HepG2 (cell line): ENCODE measurements around the gene MYOZ3. TPM values are rescaled to one million over a fixed set of nuclear protein-coding genes. Genes with fewer than 3 reads are reported as not detected.

Experiments
- ATAC-seq: fragments of 200-7000 bp; cut with Tn5 transposase; 3 replicates; pipeline ENCODE4 v1.9.1; 2020; ENCODE audit warnings: mild to moderate bottlenecking, moderate library complexity
- BruUV-seq: library from RNA; stranded (reverse); fragments of 400-500 nt; replicated peaks from 2 replicates; lab custom pipeline; 2021; lab: Mats Ljungman, UMichigan
- CTCF ChIA-PET: fragments of 300-600 bp; formaldehyde crosslinking; extraction: SDS; loops from one replicate; lab custom pipeline; 2021; ENCODE audit warnings: low total read pairs, inconsistent platforms, low intra/inter-chr PET ratio; lab: Yijun Ruan, JAX
- POLR2A ChIA-PET: fragments of 350-600 bp; sonication (Branson Sonifier 250); formaldehyde crosslinking; loops from one replicate; lab custom pipeline; 2020; ENCODE audit warnings: antibody characterized with exemption, inconsistent platforms; lab: Yijun Ruan, JAX
- DNase-seq: peaks from one replicate; pipeline ENCODE4 v3.0.0-alpha.2; 2015; ENCODE audit warnings: low spot score
- FAIRE-seq: peaks from 3 replicates; lab custom pipeline; 2011; peaks lifted over from hg19 to GRCh38; lab: Jason Lieb, UNC
- H2AFZ ChIP-seq: one replicate; pipeline ENCODE4 v1.6.1; 2011; ENCODE audit warnings: low read length, inconsistent platforms
- H3K27ac ChIP-seq: fragments of 300-600 bp; 3 replicates; pipeline ENCODE4 v1.8.0; 2011; ENCODE audit warnings: mixed run types, mild to moderate bottlenecking, mixed read lengths, low read length, inconsistent platforms; ENCODE audit not compliant: insufficient read depth; ENCODE audit errors: extremely low read length
- H3K27me3 ChIP-seq, 2 experiments: fragments of 200-600 bp in 1 of 2; 2 replicates in 1 of 2; 3 replicates in 1 of 2; pipeline versions ENCODE4 v1.6.0 to v1.8.0; 2011; ENCODE audit warnings: low read length in 2 of 2, mild to moderate bottlenecking in 2 of 2, moderate library complexity in 2 of 2, inconsistent platforms in 1 of 2; ENCODE audit not compliant: insufficient read depth in 2 of 2, control insufficient read depth in 1 of 2
- H3K36me3 ChIP-seq, 2 experiments: fragments of 200-600 bp in 1 of 2; replicated peaks in 1 of 2; 2 replicates in 1 of 2; 3 replicates in 1 of 2; pipeline versions ENCODE4 v1.5.1 to v1.8.0; 2011; ENCODE audit warnings: low read length in 2 of 2, inconsistent platforms in 1 of 2; ENCODE audit not compliant: insufficient read depth in 2 of 2, control insufficient read depth in 1 of 2
- H3K4me1 ChIP-seq: 2 replicates; pipeline ENCODE4 v1.5.1; 2012; ENCODE audit warnings: low read length, inconsistent platforms; ENCODE audit not compliant: insufficient read depth
- H3K4me2 ChIP-seq: 2 replicates; pipeline ENCODE4 v1.6.0; 2011; ENCODE audit warnings: low read depth, low read length, inconsistent platforms
- H3K4me3 ChIP-seq, 3 experiments: fragments of 200-600 bp in 1 of 3; sonication (generic), shearing (Covaris generic) in 1 of 3; replicated peaks in 1 of 3; 2 replicates each; pipeline ENCODE4 v1.5.1; 2011 to 2016; ENCODE audit warnings: low read length in 3 of 3, inconsistent platforms in 2 of 3, low read depth in 2 of 3, mild to moderate bottlenecking in 2 of 3, control low read depth in 1 of 3, mixed read lengths in 1 of 3; ENCODE audit not compliant: insufficient read depth in 1 of 3
- H3K79me2 ChIP-seq: one replicate; pipeline ENCODE4 v1.6.1; 2011; ENCODE audit warnings: low read length, inconsistent platforms; ENCODE audit not compliant: insufficient read depth
- H3K9ac ChIP-seq: 2 replicates; pipeline ENCODE4 v1.6.0; 2011; ENCODE audit warnings: mild to moderate bottlenecking, low read depth, low read length, inconsistent platforms; ENCODE audit not compliant: insufficient read depth
- H3K9me3 ChIP-seq: 2 replicates; pipeline ENCODE4 v1.5.1; 2012; ENCODE audit warnings: mild to moderate bottlenecking, low read length
- H4K20me1 ChIP-seq: 2 replicates; pipeline ENCODE4 v1.6.0; 2011; ENCODE audit warnings: inconsistent platforms, mild to moderate bottlenecking, low read length, moderate library complexity; ENCODE audit not compliant: insufficient read depth
- CC2D1A ChIP-seq: sonication (generic); formaldehyde crosslinking; IDR thresholded peaks from 2 replicates; pipeline ENCODE4 v1.8.1; 2023; ENCODE audit warnings: mild to moderate bottlenecking, missing genetic modification reagents
- FOXK2 ChIP-seq: fragments of 450-650 bp; IDR thresholded peaks from 2 replicates; pipeline ENCODE4 v1.6.1; 2016
- HINFP ChIP-seq: sonication (generic); formaldehyde crosslinking; IDR thresholded peaks from 2 replicates; pipeline ENCODE4 v1.4.0; 2020; ENCODE audit warnings: low read depth, mild to moderate bottlenecking, missing genetic modification reagents
- MAFF ChIP-seq: IDR thresholded peaks from 2 replicates; pipeline ENCODE4 v1.6.1; 2011; ENCODE audit warnings: low read depth, low read length, improper control_type of control experiment
- PHF5A ChIP-seq: IDR thresholded peaks from one replicate; pipeline ENCODE4 v1.6.1; 2018; ENCODE audit warnings: low read depth, missing genetic modification reagents; ENCODE audit not compliant: unreplicated experiment
- TOPORS ChIP-seq: sonication (generic); formaldehyde crosslinking; IDR thresholded peaks from 2 replicates; pipeline ENCODE4 v1.8.0; 2023; ENCODE audit warnings: mild to moderate bottlenecking, missing genetic modification reagents
- WGBS: methylation state at CpG from one replicate; pipeline ENCODE4 v1.1.6; 2017; ENCODE audit warnings: low lambda C conversion rate; 5-methylcytosine and 5-hydroxymethylcytosine counted together
- in situ Hi-C: cut with HindIII; loops from 2 replicates; pipeline ENCODE4 v1.10.0; 2017; ENCODE audit warnings: low pct_unique_long_range_greater_than_20kb; ENCODE audit not compliant: extremely low pct_ligation_motif_present
- intact Hi-C: fragments of 100-400 bp; cut with micrococcal nuclease; formaldehyde crosslinking; loops from one replicate; pipeline ENCODE4 v1.10.0; 2022; ENCODE audit not compliant: unreplicated experiment
- polyA plus RNA-seq, 8 experiments: library from polyadenylated mRNA; depleted of rRNA in 3 of 8; stranded (reverse) in 7 of 8; unstranded in 1 of 8; fragments of >200 nt; fragmentation: Illumina TruSeq in 4 of 8; extraction: Trizol in 4 of 8; gene quantifications; 2 replicates each; pipeline versions ENCODE4 v1.2.1 to v1.2.3, GENCODE V29; 2011 to 2016; ENCODE audit warnings: low read depth in 4 of 8, missing spikeins in 1 of 8, mixed read lengths in 1 of 8; ENCODE audit not compliant: insufficient read depth in 1 of 8
- total RNA-seq, 5 experiments: library from RNA; depleted of rRNA; stranded (reverse); fragments of >200 nt; fragmentation: Illumina TruSeq; extraction: Trizol; gene quantifications; 2 replicates each; pipeline ENCODE4 v1.2.3, GENCODE V29; 2016; ENCODE audit warnings: low read depth in 1 of 5
- TF ChIP-seq, protein P1 (sequence below): sonication (generic); formaldehyde crosslinking; IDR thresholded peaks from 2 replicates; pipeline ENCODE4 v1.4.0; 2020; ENCODE audit warnings: missing genetic modification reagents

MYOZ3 gene
- total and polyA plus RNA-seq, 2 of the 13 experiments (the other 11 are each of a cell fraction or from before 2014, with no cell fraction given), result 0.05 TPM; not detected in 1

DNA sequence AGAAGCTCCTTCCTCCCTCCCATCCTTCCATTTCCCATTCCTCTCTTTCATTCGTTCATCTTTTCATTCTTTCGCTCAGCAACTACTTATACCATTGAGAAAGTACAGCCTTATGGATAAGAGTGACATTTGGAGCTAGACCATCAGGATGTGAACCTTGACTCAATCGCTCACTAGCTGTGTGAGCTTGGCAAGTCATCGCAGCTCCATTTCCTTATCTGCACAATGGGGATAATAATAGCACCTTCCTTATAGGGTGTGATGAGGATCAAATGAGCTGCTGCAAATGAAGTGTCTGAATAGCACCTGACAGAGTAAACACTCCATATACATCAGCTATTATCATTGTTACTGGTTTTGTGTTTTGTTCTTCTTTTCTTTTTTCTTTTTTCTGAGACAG is 48.6 kb upstream of the MYOZ3 start:
- Histone ChIP-seq H4K20me1 (no peaks in the 10 kb centered on the region), H2AFZ (no peak overlapping the region), H3K27ac (no peak overlapping the region), H3K4me2 (no peak overlapping the region), H3K36me3 (no peaks in the 10 kb centered on the region), H3K4me3 (no peak overlapping the region), H3K4me1 (peaks cover 74% of the 10 kb centered on the region), H3K79me2 (no peaks in the 10 kb centered on the region), H3K9ac (no peak overlapping the region), H3K9me3 (no peaks in the 10 kb centered on the region), H3K27me3 (peaks cover 0 to 18% of the 10 kb centered on the region in 2 experiments; a peak in 1 of 5 replicates)
- ChIA-PET POLR2A (no interaction called here), CTCF (no interaction called here)
- FAIRE-seq, result no peak
- 70% methylated on average over 4 of the region's 4 CpGs for WGBS
- in situ Hi-C loops, result no loop called here
- TF ChIP-seq PHF5A (CRISPR knock-in tag), result no peak
- TF ChIP-seq HINFP (CRISPR knock-in tag), result no peak
- no peak for TF ChIP-seq MAFF
- TF ChIP-seq FOXK2, result no peak
- TF ChIP-seq, protein P1, sequence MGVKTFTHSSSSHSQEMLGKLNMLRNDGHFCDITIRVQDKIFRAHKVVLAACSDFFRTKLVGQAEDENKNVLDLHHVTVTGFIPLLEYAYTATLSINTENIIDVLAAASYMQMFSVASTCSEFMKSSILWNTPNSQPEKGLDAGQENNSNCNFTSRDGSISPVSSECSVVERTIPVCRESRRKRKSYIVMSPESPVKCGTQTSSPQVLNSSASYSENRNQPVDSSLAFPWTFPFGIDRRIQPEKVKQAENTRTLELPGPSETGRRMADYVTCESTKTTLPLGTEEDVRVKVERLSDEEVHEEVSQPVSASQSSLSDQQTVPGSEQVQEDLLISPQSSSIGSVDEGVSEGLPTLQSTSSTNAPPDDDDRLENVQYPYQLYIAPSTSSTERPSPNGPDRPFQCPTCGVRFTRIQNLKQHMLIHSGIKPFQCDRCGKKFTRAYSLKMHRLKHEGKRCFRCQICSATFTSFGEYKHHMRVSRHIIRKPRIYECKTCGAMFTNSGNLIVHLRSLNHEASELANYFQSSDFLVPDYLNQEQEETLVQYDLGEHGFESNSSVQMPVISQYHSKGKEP (CRISPR knock-in tag), result no peak
- TF ChIP-seq CC2D1A, result no peak
- no peak for TF ChIP-seq TOPORS (CRISPR knock-in tag)
- ATAC-seq, result no peak
- no peak for DNase-seq
- intact Hi-C loops, result no loop called here
- no TSS peak for BruUV-seq
